ENCODE results near the gene SH3GL1. TPM values are rescaled to one million over a fixed set of nuclear protein-coding genes. Genes with fewer than 3 reads are reported as not detected.

The SH3GL1 gene
- total RNA-seq, 1 donor from 2014 or later = 101 TPM

DNA sequence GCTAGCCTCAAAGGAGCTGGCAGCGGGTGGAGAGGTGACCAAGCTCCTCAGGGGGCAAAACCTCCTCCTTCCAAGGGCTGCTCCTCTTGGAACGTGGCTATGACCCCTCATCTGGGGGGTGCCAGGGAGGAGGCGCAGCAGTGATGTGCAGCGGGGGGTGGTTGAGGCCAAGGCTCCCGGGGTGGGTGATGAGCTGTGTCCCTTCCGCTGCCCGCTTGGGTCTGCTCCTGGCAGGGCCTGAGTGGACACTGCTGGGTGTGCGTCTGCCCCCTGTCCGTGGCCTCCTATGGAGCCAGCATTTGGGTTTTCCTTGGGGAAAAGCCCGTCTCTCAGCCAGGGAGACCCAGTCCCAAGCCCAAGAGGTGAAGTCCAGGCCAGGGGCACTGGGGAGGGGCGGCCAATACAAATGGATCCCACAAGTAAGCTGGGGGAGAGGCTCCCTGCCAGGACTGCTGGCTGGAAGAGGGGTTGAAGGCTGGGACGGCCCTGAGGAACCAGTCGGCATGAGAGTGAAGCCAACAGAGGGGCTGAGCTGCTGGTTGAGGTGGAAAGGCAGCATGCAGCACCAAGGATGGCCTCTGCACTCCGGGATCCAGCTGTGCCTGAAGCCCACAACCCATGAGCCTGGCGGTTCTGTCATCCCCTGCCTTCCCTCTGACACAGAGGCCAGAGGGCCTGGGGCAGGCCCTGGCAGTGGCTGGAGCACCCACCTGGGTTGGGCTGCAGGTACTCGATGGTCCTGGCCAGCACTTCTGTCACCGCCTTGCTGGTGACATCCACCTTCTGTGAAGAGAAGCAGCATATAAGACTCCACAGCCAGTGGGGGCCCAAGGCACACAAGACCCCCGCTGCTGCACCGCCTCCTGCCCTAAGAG is 34.3 kb downstream of the SH3GL1 start:
- Histone ChIP-seq H3K4me3 (ENCODE audit: insufficient read depth, low read depth, low read length) (no peak overlapping the region), H3K27ac (ENCODE audit: low read depth, low read length) (no peak overlapping the region), H2AFZ (ENCODE audit: low read depth, low read length) (no peak overlapping the region), H3K9me3 (ENCODE audit: insufficient read depth, low read depth, low read length) (no peaks in the 10 kb centered on the region), H3K79me2 (ENCODE audit: insufficient read depth, low read length) (peaks cover 50% of the 10 kb centered on the region), H3K4me2 (ENCODE audit: low read length) (no peak overlapping the region), H3K9ac (ENCODE audit: low read length) (no peak overlapping the region), H3K36me3 (ENCODE audit: insufficient read depth, low read length) (peaks cover 6% of the 10 kb centered on the region), H3K27me3 (ENCODE audit: insufficient read depth, low read length) (no peaks in the 10 kb centered on the region), H3K4me1 (ENCODE audit: insufficient read depth, low read length) (peaks cover 22% of the 10 kb centered on the region), H4K20me1 (ENCODE audit: insufficient read depth, low read length) (peaks cover 63% of the 10 kb centered on the region)
- H3K4me1 Mint-ChIP-seq (ENCODE audit: low read depth, unreplicated experiment) = peaks cover 13% of the 10 kb centered on the region
- TF ChIP-seq EZH2 (IDR thresholded peaks at IDR 0.05; ENCODE audit: insufficient read depth, low read length) = no peak
- TF ChIP-seq, protein P1, sequence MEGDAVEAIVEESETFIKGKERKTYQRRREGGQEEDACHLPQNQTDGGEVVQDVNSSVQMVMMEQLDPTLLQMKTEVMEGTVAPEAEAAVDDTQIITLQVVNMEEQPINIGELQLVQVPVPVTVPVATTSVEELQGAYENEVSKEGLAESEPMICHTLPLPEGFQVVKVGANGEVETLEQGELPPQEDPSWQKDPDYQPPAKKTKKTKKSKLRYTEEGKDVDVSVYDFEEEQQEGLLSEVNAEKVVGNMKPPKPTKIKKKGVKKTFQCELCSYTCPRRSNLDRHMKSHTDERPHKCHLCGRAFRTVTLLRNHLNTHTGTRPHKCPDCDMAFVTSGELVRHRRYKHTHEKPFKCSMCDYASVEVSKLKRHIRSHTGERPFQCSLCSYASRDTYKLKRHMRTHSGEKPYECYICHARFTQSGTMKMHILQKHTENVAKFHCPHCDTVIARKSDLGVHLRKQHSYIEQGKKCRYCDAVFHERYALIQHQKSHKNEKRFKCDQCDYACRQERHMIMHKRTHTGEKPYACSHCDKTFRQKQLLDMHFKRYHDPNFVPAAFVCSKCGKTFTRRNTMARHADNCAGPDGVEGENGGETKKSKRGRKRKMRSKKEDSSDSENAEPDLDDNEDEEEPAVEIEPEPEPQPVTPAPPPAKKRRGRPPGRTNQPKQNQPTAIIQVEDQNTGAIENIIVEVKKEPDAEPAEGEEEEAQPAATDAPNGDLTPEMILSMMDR (IDR thresholded peaks at IDR 0.05; ENCODE audit: insufficient read depth, low read depth, low read length) = no peak
- FAIRE-seq = no peak
- no peaks in the 10 kb centered on the region for H3K27me3 Mint-ChIP-seq (ENCODE audit: low read depth, unreplicated experiment)
- no peak overlapping the region for H3K4me3 Mint-ChIP-seq (ENCODE audit: unreplicated experiment)
- peaks cover 5% of the 10 kb centered on the region for H3K36me3 Mint-ChIP-seq (ENCODE audit: low read depth, unreplicated experiment)
- no peak overlapping the region for H3K27ac Mint-ChIP-seq (ENCODE audit: unreplicated experiment)
- no peaks in the 10 kb centered on the region for H3K9me3 Mint-ChIP-seq (ENCODE audit: unreplicated experiment)
- DNase-seq (ENCODE audit: low read depth) = no peak

DNA sequence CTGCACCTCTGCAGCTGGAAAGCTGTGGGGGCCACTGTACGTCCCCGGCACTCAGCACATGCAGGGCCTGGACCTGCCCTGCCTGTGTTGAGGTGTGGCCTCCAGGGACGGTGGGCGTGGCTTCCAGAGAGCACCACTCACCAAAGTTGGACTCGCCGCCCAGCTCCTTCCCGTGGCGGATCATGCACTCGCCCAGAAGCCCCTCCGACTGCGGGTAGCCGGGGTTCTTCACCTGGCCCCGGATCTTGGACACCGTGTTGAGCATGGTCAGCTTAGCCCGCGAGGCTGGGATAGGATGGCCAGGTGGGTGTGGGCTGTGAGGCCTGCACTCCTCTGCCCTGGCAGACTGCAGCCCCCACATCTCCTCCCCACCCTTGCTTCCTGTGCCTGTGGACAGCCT is 35.0 kb downstream of the SH3GL1 start:
- Histone ChIP-seq H3K4me2 (ENCODE audit: low read length) (no peak overlapping the region), H3K4me3 (ENCODE audit: insufficient read depth, low read depth, low read length) (no peak overlapping the region), H2AFZ (ENCODE audit: low read depth, low read length) (no peak overlapping the region), H4K20me1 (ENCODE audit: insufficient read depth, low read length) (peaks cover 63% of the 10 kb centered on the region), H3K27me3 (ENCODE audit: insufficient read depth, low read length) (no peaks in the 10 kb centered on the region), H3K27ac (ENCODE audit: low read depth, low read length) (no peak overlapping the region), H3K9ac (ENCODE audit: low read length) (no peak overlapping the region), H3K4me1 (ENCODE audit: insufficient read depth, low read length) (peaks cover 22% of the 10 kb centered on the region), H3K9me3 (ENCODE audit: insufficient read depth, low read depth, low read length) (no peaks in the 10 kb centered on the region), H3K36me3 (ENCODE audit: insufficient read depth, low read length) (peaks cover 6% of the 10 kb centered on the region), H3K79me2 (ENCODE audit: insufficient read depth, low read length) (peaks cover 43% of the 10 kb centered on the region)
- H3K27ac Mint-ChIP-seq (ENCODE audit: unreplicated experiment) = no peak overlapping the region
- H3K36me3 Mint-ChIP-seq (ENCODE audit: low read depth, unreplicated experiment) = peaks cover 2% of the 10 kb centered on the region
- H3K9me3 Mint-ChIP-seq (ENCODE audit: unreplicated experiment) = no peaks in the 10 kb centered on the region
- DNase-seq (ENCODE audit: low read depth) (no peak), FAIRE-seq (no peak)
- H3K4me1 Mint-ChIP-seq (ENCODE audit: low read depth, unreplicated experiment) = peaks cover 9% of the 10 kb centered on the region
- H3K27me3 Mint-ChIP-seq (ENCODE audit: low read depth, unreplicated experiment) = no peaks in the 10 kb centered on the region
- TF ChIP-seq, protein P1 (IDR thresholded peaks at IDR 0.05; ENCODE audit: insufficient read depth, low read depth, low read length) = no peak
- TF ChIP-seq EZH2 (IDR thresholded peaks at IDR 0.05; ENCODE audit: insufficient read depth, low read length) = no peak
- no peak overlapping the region for H3K4me3 Mint-ChIP-seq (ENCODE audit: unreplicated experiment)
